Mammary epithelial cell (primary cell): ENCODE results near the gene ZBED1.

Source experiments
- CTCF ChIP-seq, 2 donors: IDR thresholded peaks in 1 of 2; conservative IDR thresholded peaks in 1 of 2; 2 replicates each; pipeline ENCODE4 v1.5.1; 2011 to 2012; ENCODE audit warnings: inconsistent platforms in 2 of 2, low read length in 2 of 2, mild to moderate bottlenecking in 2 of 2, control low read depth in 1 of 2, low read depth in 1 of 2; ENCODE audit not compliant: insufficient read depth in 1 of 2; ENCODE audit errors: extremely low read depth in 1 of 2
- EZH2 ChIP-seq: IDR thresholded peaks from 2 replicates; pipeline ENCODE4 v1.6.1; 2012; ENCODE audit warnings: low read length, inconsistent platforms, borderline replicate concordance

DNA sequence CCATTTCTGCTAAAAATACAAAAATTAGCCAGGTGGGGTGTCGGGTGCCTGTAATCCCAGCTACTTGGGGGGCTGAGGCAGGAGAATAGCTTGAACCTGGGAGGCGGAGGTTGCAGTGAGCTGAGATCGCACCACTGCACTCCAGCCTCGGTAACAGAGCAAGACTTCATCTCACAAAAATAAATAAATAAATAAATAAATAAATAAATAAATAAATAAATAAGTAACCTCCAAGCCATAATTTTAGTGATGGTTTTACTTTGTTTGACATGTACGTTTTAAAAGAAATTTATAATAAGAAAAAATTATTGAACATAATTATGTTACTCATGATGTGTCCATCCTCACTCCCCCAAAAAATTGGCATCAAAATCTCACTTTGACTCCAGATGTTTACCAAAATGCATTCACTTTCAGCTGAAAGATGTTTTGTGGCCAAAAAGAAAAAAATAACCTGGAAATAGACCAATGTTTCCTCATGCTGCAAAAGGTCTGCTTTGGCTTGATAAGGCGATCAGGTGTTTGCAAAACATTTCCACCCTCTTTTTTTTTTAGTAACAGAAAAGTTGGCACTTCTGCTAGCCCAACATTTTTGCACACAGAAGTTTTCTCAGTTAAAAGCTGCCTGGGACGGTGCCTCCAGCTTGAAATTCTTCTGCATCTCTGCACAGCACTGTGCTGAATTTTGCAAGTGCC, 42.2 kb upstream of the ZBED1 start:
- TF ChIP-seq CTCF (conservative IDR thresholded peaks at IDR 0.05 in 1 of 2, IDR thresholded peaks at IDR 0.05 in 1 of 2; ENCODE audit: extremely low read depth in 1 of 2, insufficient read depth in 1 of 2, low read depth in 1 of 2, low read length in 2 of 2) (no peak), EZH2 (no peak)
